DOHH2 (cell line): ENCODE data around the gene KMT2B.

Experiments
- EZH2phosphoT487 ChIP-seq: fragments of 200-600 bp; sonication (generic); IDR thresholded peaks from 2 replicates; pipeline ENCODE4 v1.6.1; 2017; ENCODE audit warnings: borderline replicate concordance, mild to moderate bottlenecking, antibody characterized with exemption, low read length, moderate library complexity, mixed read lengths
- TF ChIP-seq, protein P1 (sequence below): fragments of 200-600 bp; sonication (generic); IDR thresholded peaks from one replicate; pipeline ENCODE4 v1.5.1; 2014; ENCODE audit warnings: antibody characterized with exemption, mild to moderate bottlenecking, low read depth, low read length; ENCODE audit not compliant: poor library complexity, severe bottlenecking

DNA sequence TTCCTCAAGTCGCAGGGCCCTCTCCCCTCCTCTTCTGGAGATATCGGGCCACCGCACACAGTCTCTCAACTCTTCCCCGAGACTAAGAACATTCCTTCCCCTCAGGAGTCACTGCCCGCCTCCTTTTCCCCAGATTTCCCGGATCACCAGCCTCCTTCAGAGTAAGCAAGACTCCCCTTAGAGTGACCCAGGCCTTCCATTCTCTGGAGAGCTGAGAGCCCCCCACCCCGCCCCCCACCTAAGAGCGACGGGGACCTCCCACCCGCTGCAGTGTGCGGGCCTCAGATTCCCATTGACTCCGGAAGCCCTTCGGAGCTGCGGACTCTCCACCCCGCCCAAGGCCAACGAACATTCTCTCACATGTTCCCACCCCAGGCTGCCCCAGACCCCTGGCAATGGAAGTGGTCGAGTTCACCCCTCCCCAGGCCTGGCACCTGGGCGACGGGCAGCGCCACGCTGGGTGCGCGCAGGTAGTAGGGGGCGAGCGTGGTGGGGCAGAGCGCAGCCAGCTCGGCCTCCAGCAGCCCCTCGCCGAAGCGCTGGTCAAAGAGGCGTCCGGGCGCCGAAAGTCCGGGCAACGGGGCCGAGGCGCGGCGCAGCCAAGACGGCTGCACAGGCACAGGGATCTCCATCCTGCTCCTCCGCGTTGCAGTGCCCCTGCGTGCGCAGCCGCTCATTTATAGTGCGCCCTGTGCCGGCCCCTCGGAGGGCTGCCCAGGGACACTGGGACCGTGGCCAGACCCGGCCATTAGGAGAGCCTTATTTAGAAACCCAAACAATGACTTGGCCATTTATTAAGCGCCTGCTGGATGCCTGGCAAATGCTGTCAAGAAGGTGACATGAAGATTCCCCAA is 38.8 kb downstream of the KMT2B start, which contains the start of gene HSPB6:
- TF ChIP-seq, protein P1, sequence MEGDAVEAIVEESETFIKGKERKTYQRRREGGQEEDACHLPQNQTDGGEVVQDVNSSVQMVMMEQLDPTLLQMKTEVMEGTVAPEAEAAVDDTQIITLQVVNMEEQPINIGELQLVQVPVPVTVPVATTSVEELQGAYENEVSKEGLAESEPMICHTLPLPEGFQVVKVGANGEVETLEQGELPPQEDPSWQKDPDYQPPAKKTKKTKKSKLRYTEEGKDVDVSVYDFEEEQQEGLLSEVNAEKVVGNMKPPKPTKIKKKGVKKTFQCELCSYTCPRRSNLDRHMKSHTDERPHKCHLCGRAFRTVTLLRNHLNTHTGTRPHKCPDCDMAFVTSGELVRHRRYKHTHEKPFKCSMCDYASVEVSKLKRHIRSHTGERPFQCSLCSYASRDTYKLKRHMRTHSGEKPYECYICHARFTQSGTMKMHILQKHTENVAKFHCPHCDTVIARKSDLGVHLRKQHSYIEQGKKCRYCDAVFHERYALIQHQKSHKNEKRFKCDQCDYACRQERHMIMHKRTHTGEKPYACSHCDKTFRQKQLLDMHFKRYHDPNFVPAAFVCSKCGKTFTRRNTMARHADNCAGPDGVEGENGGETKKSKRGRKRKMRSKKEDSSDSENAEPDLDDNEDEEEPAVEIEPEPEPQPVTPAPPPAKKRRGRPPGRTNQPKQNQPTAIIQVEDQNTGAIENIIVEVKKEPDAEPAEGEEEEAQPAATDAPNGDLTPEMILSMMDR: no peak
- no peak for TF ChIP-seq EZH2phosphoT487
